Endodermal cell (in vitro differentiated cells): ENCODE data around the gene SPTB. TPM values are rescaled to one million over a fixed set of nuclear protein-coding genes. Genes with fewer than 3 reads are reported as not detected.

Experiments
- DNase-seq: peaks from one replicate; pipeline ENCODE4 v3.0.0-alpha.2; 2017
- H3K27ac ChIP-seq: 2 replicates; pipeline ENCODE4 v1.5.1; 2013; ENCODE audit warnings: mild to moderate bottlenecking, low read depth, low read length, moderate library complexity
- H3K27me3 ChIP-seq: 2 replicates; pipeline ENCODE4 v1.6.1; 2013; ENCODE audit warnings: mild to moderate bottlenecking, low read length, moderate library complexity; ENCODE audit not compliant: insufficient read depth, control insufficient read depth, poor library complexity, severe bottlenecking
- H3K36me3 ChIP-seq: 2 replicates; pipeline ENCODE4 v1.7.0; 2013; ENCODE audit warnings: mild to moderate bottlenecking, low read length, moderate library complexity; ENCODE audit not compliant: control insufficient read depth, insufficient read depth
- H3K4me1 ChIP-seq: one replicate; pipeline ENCODE4 v1.7.0; 2013; ENCODE audit warnings: low read length; ENCODE audit not compliant: control insufficient read depth, insufficient read depth
- H3K4me3 ChIP-seq: 2 replicates; pipeline ENCODE4 v1.5.1; 2013; ENCODE audit warnings: mild to moderate bottlenecking, low read length, moderate library complexity
- H3K9ac ChIP-seq: 2 replicates; pipeline ENCODE4 v1.6.1; 2013; ENCODE audit warnings: mild to moderate bottlenecking, low read length, moderate library complexity; ENCODE audit not compliant: poor library complexity, severe bottlenecking; ENCODE audit errors: extremely low read depth
- H3K9me3 ChIP-seq: 2 replicates; pipeline ENCODE4 v1.6.1; 2013; ENCODE audit warnings: mild to moderate bottlenecking, low read length, moderate library complexity; ENCODE audit not compliant: control insufficient read depth
- H3K27ac Mint-ChIP-seq: 2 replicates; pipeline ENCODE4 v1.8.0; 2020; ENCODE audit warnings: mixed read lengths
- H3K27me3 Mint-ChIP-seq: 2 replicates; pipeline ENCODE4 v1.8.0; 2021; ENCODE audit warnings: mild to moderate bottlenecking, mixed read lengths; ENCODE audit not compliant: insufficient read depth
- H3K36me3 Mint-ChIP-seq: 2 replicates; pipeline ENCODE4 v1.8.0; 2020; ENCODE audit warnings: low read depth, mixed read lengths
- H3K4me1 Mint-ChIP-seq: 2 replicates; pipeline ENCODE4 v1.8.0; 2020; ENCODE audit warnings: mixed read lengths
- H3K4me3 Mint-ChIP-seq: 2 replicates; pipeline ENCODE4 v1.8.0; 2020; ENCODE audit warnings: mild to moderate bottlenecking, moderate library complexity, mixed read lengths
- H3K9me3 Mint-ChIP-seq: 2 replicates; pipeline ENCODE4 v1.8.0; 2020; ENCODE audit warnings: mild to moderate bottlenecking, mixed read lengths
- CTCF ChIP-seq: fragments of 200-600 bp; sonication (generic); conservative IDR thresholded peaks from 2 replicates; pipeline ENCODE4 v1.5.0; 2021; ENCODE audit warnings: antibody characterized with exemption, mild to moderate bottlenecking
- WGBS, 2 experiments: methylation state at CpG; one replicate each; pipeline versions ENCODE4 v1.1.5 to v1.1.7; 2013; ENCODE audit warnings: missing lambda C conversion rate in 2 of 2, mixed read lengths in 1 of 2; ENCODE audit not compliant: insufficient coverage in 1 of 2, insufficient read length in 1 of 2; 5-methylcytosine and 5-hydroxymethylcytosine counted together
- total RNA-seq, 2 donors: library from RNA; stranded (reverse); fragmentation: NEBNext Ultra II Directional in 1 of 2; extraction: Animal tissue kit (Norgen Biotek cat#: 25700) in 1 of 2; gene quantifications; 2 replicates in 1 of 2; 3 replicates in 1 of 2; pipeline ENCODE4 v1.2.1, GENCODE V29; 2021

The SPTB gene
- total RNA-seq, 2 donors from 2014 or later: 0.77 to 1.4 TPM

DNA sequence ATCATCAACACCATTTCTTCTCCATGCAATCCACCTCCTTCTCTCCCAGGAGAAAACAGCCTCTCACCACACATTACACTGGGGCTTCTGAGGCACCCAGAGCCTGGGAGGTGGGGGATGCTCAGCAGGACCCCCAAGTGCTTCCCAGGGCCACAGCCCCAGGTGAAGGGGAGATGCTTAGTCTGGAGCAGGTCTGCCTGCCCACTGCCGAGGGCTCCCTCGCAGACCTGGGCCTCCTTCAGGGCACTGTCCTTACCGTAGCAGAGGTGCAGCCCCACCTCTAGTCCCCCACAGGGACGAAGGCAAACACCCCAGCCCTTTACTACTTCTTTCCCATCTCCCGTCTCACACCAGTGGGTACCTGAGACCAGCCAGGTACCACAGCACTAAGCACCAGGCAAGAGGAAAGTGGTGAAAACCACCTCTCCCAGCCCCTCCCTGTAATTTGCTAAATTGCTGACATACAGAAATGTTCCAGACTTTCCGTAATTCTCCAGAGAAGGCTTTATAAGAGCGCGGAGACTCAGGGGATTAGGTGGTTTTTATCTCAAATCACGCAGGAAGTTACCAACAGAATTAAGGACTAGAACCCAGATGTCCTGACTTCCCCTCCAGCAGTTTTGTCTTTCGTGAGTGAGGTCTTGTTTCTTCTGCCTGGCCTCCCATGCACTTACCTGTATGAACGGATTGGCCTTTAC, 116.5 kb downstream of the SPTB start:
- Histone ChIP-seq H3K4me3 (no peak overlapping the region), H3K9me3 (no peaks in the 10 kb centered on the region), H3K36me3 (no peaks in the 10 kb centered on the region), H3K9ac (no peak overlapping the region), H3K4me1 (peaks cover 24% of the 10 kb centered on the region), H3K27ac (no peak overlapping the region), H3K27me3 (no peaks in the 10 kb centered on the region)
- peaks cover 36% of the 10 kb centered on the region for H3K27me3 Mint-ChIP-seq
- H3K9me3 Mint-ChIP-seq: no peaks in the 10 kb centered on the region
- WGBS, 2 experiments: 91 to 95% methylated on average over 7 to 11 of the region's 11 CpGs
- no peak for DNase-seq
- H3K27ac Mint-ChIP-seq: no peak overlapping the region
- TF ChIP-seq CTCF: no peak
- no peaks in the 10 kb centered on the region for H3K36me3 Mint-ChIP-seq
- H3K4me1 Mint-ChIP-seq: peaks cover 41% of the 10 kb centered on the region
- no peak overlapping the region for H3K4me3 Mint-ChIP-seq

DNA sequence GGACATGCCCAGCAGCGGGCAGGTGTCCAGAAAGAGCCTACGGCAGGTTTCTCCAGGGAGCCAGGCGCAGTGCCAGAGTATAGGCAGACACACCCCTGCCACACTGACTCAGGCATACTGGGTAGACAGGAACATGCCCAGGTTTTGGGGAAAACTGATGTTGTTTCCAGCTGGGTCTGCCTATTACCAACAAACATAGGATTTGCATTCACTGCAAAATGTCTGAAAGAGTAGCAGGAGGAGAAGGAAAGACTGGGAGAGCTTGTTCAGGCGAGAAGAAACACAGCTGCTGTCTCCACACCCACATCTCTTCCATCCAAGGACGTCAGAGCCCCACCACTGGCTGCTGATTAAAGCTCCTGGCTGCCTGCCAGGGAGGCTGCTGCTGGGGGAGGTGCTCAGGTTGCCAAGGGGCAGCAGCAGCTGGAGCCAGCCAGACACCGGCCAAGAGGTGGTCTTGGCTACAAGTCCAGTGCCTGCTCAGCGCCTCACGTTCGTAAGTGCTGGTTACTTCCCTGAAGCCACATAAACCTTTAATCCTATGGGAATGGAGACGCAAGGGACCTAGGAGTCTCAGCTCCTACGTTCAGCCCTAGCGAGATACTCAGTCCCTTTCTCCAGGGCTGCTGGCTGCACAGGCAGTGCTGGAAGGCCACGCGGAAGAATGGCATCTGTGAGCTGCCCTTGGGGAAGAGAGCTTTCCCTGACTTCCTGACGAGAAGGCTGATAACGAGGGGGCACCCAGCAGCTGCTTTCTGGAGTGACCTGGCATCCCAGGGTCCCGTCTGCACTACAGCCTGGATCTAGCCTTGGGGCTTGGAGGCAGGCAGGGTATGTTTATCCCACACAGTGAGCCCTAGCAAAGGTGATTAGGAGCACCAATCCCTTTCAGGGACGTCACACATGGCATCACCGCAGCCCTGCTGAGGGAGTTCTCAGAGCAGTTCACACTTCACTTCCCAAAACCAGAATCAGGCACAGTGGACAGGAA, 117.4 kb downstream of the SPTB start:
- Histone ChIP-seq H3K27ac (no peak overlapping the region), H3K27me3 (no peaks in the 10 kb centered on the region), H3K4me3 (no peak overlapping the region), H3K9ac (no peak overlapping the region), H3K9me3 (no peaks in the 10 kb centered on the region), H3K36me3 (no peaks in the 10 kb centered on the region), H3K4me1 (peaks cover 29% of the 10 kb centered on the region)
- no peaks in the 10 kb centered on the region for H3K36me3 Mint-ChIP-seq
- no peaks in the 10 kb centered on the region for H3K9me3 Mint-ChIP-seq
- peaks cover 50% of the 10 kb centered on the region for H3K4me1 Mint-ChIP-seq
- peak; percentile 67 for DNase-seq
- no peak for TF ChIP-seq CTCF
- peaks cover 36% of the 10 kb centered on the region for H3K27me3 Mint-ChIP-seq
- no peak overlapping the region for H3K27ac Mint-ChIP-seq
- H3K4me3 Mint-ChIP-seq: no peak overlapping the region
- 73 to 78% methylated on average over 16 to 19 of the region's 19 CpGs for WGBS, 2 experiments

DNA sequence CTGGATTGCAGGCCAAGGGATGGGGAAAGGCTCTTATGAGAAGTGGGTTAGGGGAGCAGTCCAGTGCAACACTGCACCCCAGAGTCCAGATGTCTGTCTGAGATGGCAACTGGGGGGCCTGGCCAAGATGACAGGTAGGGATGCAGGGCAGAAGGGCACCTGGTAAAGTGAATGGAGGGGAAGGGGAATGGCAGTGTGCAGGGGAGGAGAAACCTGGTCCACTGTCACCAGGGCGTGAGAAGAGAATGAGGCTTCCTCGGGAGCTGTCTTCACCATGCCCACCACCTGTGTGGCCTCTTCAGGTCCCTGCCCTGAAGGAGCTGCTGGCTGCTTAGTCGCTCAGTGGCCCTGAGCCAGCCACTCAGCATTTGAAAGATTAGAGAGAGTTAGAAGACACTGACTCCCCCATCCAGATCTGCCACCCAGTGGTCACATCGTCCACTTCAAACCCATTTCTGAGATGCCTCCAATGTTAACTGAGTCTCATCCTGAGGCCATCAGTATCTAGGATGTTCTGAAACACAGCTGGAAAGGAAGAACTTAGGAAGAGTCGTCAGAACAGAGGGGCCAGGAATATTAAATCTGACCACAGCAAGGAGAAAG, 118.2 kb downstream of the SPTB start:
- Histone ChIP-seq H3K9ac (no peak overlapping the region), H3K27ac (no peak overlapping the region), H3K27me3 (no peaks in the 10 kb centered on the region), H3K4me1 (peaks cover 29% of the 10 kb centered on the region), H3K36me3 (no peaks in the 10 kb centered on the region), H3K9me3 (no peaks in the 10 kb centered on the region), H3K4me3 (no peak overlapping the region)
- peaks cover 1% of the 10 kb centered on the region for H3K9me3 Mint-ChIP-seq
- peaks cover 50% of the 10 kb centered on the region for H3K4me1 Mint-ChIP-seq
- no peak overlapping the region for H3K27ac Mint-ChIP-seq
- H3K36me3 Mint-ChIP-seq: no peaks in the 10 kb centered on the region
- H3K4me3 Mint-ChIP-seq: no peak overlapping the region
- no peak for DNase-seq
- 79 to 84% methylated on average over 2 to 5 of the region's 5 CpGs for WGBS, 2 experiments
- TF ChIP-seq CTCF: no peak
- peaks cover 36% of the 10 kb centered on the region for H3K27me3 Mint-ChIP-seq
